WTC11 (cell line): ENCODE data around the gene FGF3. TPM values are rescaled to one million over a fixed set of nuclear protein-coding genes. Genes with fewer than 3 reads are reported as not detected.

Experiments
- ATAC-seq: fragments of 200-7000 bp; cut with Tn5 transposase; 2 replicates; pipeline ENCODE4 v1.10.0; 2021; ENCODE audit warnings: mild to moderate bottlenecking, moderate library complexity
- CTCF ChIA-PET: fragments of 300-600 bp; sonication (Branson Sonifier 250); formaldehyde crosslinking; loops from one replicate; lab custom pipeline; 2021; ENCODE audit warnings: antibody characterized with exemption; lab: Charles Lee
- POLR2A ChIA-PET: fragments of 350-600 bp; sonication (Branson Sonifier 250); formaldehyde crosslinking; loops from one replicate; lab custom pipeline; 2021; ENCODE audit warnings: antibody characterized with exemption; lab: Charles Lee
- DNase-seq: peaks from one replicate; pipeline ENCODE4 v3.0.0; 2021; ENCODE audit warnings: low spot score
- H3K27ac Mint-ChIP-seq: 2 replicates; pipeline ENCODE4 v1.8.0; 2021; ENCODE audit warnings: mixed read lengths
- H3K27me3 Mint-ChIP-seq: 2 replicates; pipeline ENCODE4 v1.8.0; 2021; ENCODE audit warnings: low read depth, mild to moderate bottlenecking, moderate library complexity, mixed read lengths
- H3K36me3 Mint-ChIP-seq: 2 replicates; pipeline ENCODE4 v1.8.0; 2021; ENCODE audit warnings: mixed read lengths
- H3K4me1 Mint-ChIP-seq: 2 replicates; pipeline ENCODE4 v1.8.0; 2022; ENCODE audit warnings: mixed read lengths
- H3K4me3 Mint-ChIP-seq: 2 replicates; pipeline ENCODE4 v1.8.0; 2021; ENCODE audit warnings: mild to moderate bottlenecking, moderate library complexity, mixed read lengths
- H3K9me3 Mint-ChIP-seq: 2 replicates; pipeline ENCODE4 v1.8.0; 2021; ENCODE audit warnings: mixed read lengths
- CTCF ChIP-seq: fragments of 200-600 bp; IDR thresholded peaks from 2 replicates; pipeline ENCODE4 v1.8.0; 2022; ENCODE audit warnings: antibody characterized with exemption
- FOXP1 ChIP-seq: sonication (generic); formaldehyde crosslinking; IDR thresholded peaks from 2 replicates; pipeline ENCODE4 v1.8.0; 2022; ENCODE audit warnings: missing genetic modification reagents, mild to moderate bottlenecking, moderate library complexity, borderline replicate concordance
- FOXP4 ChIP-seq: sonication (generic); formaldehyde crosslinking; IDR thresholded peaks from 2 replicates; pipeline ENCODE4 v1.8.0; 2022; ENCODE audit warnings: mild to moderate bottlenecking, missing genetic modification reagents
- GTF2I ChIP-seq: fragments of 250-450 bp; sonication (Bioruptor Pico); conservative IDR thresholded peaks from 2 replicates; pipeline ENCODE4 v1.4.0; 2021; ENCODE audit warnings: mild to moderate bottlenecking
- IRF1 ChIP-seq: sonication (generic); formaldehyde crosslinking; IDR thresholded peaks from 2 replicates; pipeline ENCODE4 v1.8.0; 2023; ENCODE audit warnings: missing genetic modification reagents
- MLX ChIP-seq: sonication (generic); formaldehyde crosslinking; IDR thresholded peaks from 2 replicates; pipeline ENCODE4 v1.8.1; 2023; ENCODE audit warnings: mild to moderate bottlenecking, missing genetic modification reagents, moderate library complexity
- MXD4 ChIP-seq: fragments of 250-450 bp; sonication (Bioruptor Pico); IDR thresholded peaks from 2 replicates; pipeline ENCODE4 v1.8.0; 2021; ENCODE audit warnings: mild to moderate bottlenecking, moderate library complexity, borderline replicate concordance
- NFATC4 ChIP-seq: fragments of 250-450 bp; sonication (Bioruptor Pico); IDR thresholded peaks from 2 replicates; pipeline ENCODE4 v1.9.0; 2021; ENCODE audit warnings: mild to moderate bottlenecking
- NFE2L1 ChIP-seq: sonication (generic); formaldehyde crosslinking; IDR thresholded peaks from 2 replicates; pipeline ENCODE4 v1.8.1; 2023; ENCODE audit warnings: missing genetic modification reagents
- NR3C1 ChIP-seq: sonication (generic); formaldehyde crosslinking; conservative IDR thresholded peaks from 2 replicates; pipeline ENCODE4 v1.8.1; 2023; ENCODE audit warnings: low read depth, mild to moderate bottlenecking, missing genetic modification reagents
- SMAD4 ChIP-seq: sonication (generic); formaldehyde crosslinking; IDR thresholded peaks from 2 replicates; pipeline ENCODE4 v1.8.0; 2022; ENCODE audit warnings: mild to moderate bottlenecking, missing genetic modification reagents
- SP1 ChIP-seq: sonication (generic); formaldehyde crosslinking; conservative IDR thresholded peaks from 2 replicates; pipeline ENCODE4 v1.8.1; 2022; ENCODE audit warnings: missing genetic modification reagents
- ZMAT4 ChIP-seq: fragments of 250-450 bp; sonication (Bioruptor Pico); IDR thresholded peaks from 2 replicates; pipeline ENCODE4 v1.9.0; 2021; ENCODE audit warnings: mild to moderate bottlenecking
- ZNF263 ChIP-seq: sonication (generic); formaldehyde crosslinking; IDR thresholded peaks from 2 replicates; pipeline ENCODE4 v1.8.1; 2022; ENCODE audit warnings: low read depth, mild to moderate bottlenecking, moderate library complexity, missing genetic modification reagents
- ZNF423 ChIP-seq: fragments of 250-450 bp; sonication (Bioruptor Pico); IDR thresholded peaks from 2 replicates; pipeline ENCODE4 v2.1.2; 2022; ENCODE audit warnings: mild to moderate bottlenecking, moderate library complexity
- ZNF425 ChIP-seq: fragments of 250-450 bp; sonication (Bioruptor Pico); conservative IDR thresholded peaks from 2 replicates; pipeline ENCODE4 v1.9.0; 2021; ENCODE audit warnings: mild to moderate bottlenecking
- total RNA-seq: library from RNA; stranded (reverse); gene quantifications from 3 replicates; pipeline ENCODE4 v1.2.3, GENCODE V29; 2021

The FGF3 gene
- total RNA-seq, 1 experiment from 2014 or later, result not detected

GRCh38 chr11:69826773-69827172 lies 7.6 kb upstream of the FGF3 start (continued):
- no peak for TF ChIP-seq FOXP1 (CRISPR knock-in tag)
- TF ChIP-seq SMAD4 (CRISPR knock-in tag), result no peak
- no peak for TF ChIP-seq FOXP4 (CRISPR knock-in tag)
- no peak for TF ChIP-seq ZNF263 (CRISPR knock-in tag)

GRCh38 chr11:69825941-69826340 lies 6.7 kb upstream of the FGF3 start:
- Mint-ChIP-seq H3K9me3 (no peaks in the 10 kb centered on the region), H3K36me3 (no peaks in the 10 kb centered on the region), H3K4me3 (no peak overlapping the region), H3K27ac (no peak overlapping the region), H3K27me3 (peaks cover 29% of the 10 kb centered on the region), H3K4me1 (peaks cover 11% of the 10 kb centered on the region)
- no peak for TF ChIP-seq SP1 (CRISPR knock-in tag)
- no peak for TF ChIP-seq CTCF
- no peak for TF ChIP-seq ZNF425 (CRISPR knock-in tag)
- TF ChIP-seq NR3C1, result no peak
- no peak for TF ChIP-seq MXD4 (CRISPR knock-in tag)
- no peak for TF ChIP-seq GTF2I (CRISPR knock-in tag)
- no peak for TF ChIP-seq ZNF263 (CRISPR knock-in tag)
- no peak for TF ChIP-seq ZNF423 (CRISPR knock-in tag)
- no peak for TF ChIP-seq NFATC4 (CRISPR knock-in tag)
- no peak for TF ChIP-seq FOXP4 (CRISPR knock-in tag)
- TF ChIP-seq NFE2L1 (CRISPR knock-in tag), result no peak
- no peak for TF ChIP-seq MLX (CRISPR knock-in tag)
- TF ChIP-seq ZMAT4 (CRISPR knock-in tag), result no peak
- no peak for TF ChIP-seq IRF1 (CRISPR knock-in tag)
- DNase-seq (no peak), ATAC-seq (no peak)
- POLR2A ChIA-PET, result no interaction called here
- CTCF ChIA-PET, result interaction anchor here (1.7 kb wide), 1 partner anchor 16 kb away, joined by 4 read pairs; no protein-coding TSS in a partner anchor
